Activated CD4-positive, alpha-beta T cell treated with anti-CD3 and anti-CD28 coated beads for 24 hours (primary cell): ENCODE measurements around the gene LGR5.
A peak's percentile ranks its signal among the peaks of the same experiment; 100 is the strongest.

Source experiments
- DNase-seq, 2 donors: peaks; one replicate each; pipeline ENCODE4 v3.0.0-alpha.2; 2020; ENCODE audit warnings: low read depth in 2 of 2

The LGR5 gene, protein sequence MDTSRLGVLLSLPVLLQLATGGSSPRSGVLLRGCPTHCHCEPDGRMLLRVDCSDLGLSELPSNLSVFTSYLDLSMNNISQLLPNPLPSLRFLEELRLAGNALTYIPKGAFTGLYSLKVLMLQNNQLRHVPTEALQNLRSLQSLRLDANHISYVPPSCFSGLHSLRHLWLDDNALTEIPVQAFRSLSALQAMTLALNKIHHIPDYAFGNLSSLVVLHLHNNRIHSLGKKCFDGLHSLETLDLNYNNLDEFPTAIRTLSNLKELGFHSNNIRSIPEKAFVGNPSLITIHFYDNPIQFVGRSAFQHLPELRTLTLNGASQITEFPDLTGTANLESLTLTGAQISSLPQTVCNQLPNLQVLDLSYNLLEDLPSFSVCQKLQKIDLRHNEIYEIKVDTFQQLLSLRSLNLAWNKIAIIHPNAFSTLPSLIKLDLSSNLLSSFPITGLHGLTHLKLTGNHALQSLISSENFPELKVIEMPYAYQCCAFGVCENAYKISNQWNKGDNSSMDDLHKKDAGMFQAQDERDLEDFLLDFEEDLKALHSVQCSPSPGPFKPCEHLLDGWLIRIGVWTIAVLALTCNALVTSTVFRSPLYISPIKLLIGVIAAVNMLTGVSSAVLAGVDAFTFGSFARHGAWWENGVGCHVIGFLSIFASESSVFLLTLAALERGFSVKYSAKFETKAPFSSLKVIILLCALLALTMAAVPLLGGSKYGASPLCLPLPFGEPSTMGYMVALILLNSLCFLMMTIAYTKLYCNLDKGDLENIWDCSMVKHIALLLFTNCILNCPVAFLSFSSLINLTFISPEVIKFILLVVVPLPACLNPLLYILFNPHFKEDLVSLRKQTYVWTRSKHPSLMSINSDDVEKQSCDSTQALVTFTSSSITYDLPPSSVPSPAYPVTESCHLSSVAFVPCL

DNA sequence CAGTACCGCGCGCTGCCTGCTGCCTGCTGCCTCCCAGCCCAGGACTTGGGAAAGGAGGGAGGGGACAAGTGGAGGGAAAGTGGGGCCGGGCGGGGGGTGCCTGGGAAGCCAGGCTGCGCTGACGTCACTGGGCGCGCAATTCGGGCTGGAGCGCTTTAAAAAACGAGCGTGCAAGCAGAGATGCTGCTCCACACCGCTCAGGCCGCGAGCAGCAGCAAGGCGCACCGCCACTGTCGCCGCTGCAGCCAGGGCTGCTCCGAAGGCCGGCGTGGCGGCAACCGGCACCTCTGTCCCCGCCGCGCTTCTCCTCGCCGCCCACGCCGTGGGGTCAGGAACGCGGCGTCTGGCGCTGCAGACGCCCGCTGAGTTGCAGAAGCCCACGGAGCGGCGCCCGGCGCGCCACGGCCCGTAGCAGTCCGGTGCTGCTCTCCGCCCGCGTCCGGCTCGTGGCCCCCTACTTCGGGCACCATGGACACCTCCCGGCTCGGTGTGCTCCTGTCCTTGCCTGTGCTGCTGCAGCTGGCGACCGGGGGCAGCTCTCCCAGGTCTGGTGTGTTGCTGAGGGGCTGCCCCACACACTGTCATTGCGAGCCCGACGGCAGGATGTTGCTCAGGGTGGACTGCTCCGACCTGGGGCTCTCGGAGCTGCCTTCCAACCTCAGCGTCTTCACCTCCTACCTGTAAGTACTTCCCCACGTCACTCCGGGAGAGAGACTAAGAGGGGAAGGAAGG is at the start of gene LGR5:
TSS of gene LGR5 (plus strand) at position 186 of the 732 bp plus-strand sequence. CDS start at position 469, 283 bp downstream.
- DNase-seq, result no peak

DNA sequence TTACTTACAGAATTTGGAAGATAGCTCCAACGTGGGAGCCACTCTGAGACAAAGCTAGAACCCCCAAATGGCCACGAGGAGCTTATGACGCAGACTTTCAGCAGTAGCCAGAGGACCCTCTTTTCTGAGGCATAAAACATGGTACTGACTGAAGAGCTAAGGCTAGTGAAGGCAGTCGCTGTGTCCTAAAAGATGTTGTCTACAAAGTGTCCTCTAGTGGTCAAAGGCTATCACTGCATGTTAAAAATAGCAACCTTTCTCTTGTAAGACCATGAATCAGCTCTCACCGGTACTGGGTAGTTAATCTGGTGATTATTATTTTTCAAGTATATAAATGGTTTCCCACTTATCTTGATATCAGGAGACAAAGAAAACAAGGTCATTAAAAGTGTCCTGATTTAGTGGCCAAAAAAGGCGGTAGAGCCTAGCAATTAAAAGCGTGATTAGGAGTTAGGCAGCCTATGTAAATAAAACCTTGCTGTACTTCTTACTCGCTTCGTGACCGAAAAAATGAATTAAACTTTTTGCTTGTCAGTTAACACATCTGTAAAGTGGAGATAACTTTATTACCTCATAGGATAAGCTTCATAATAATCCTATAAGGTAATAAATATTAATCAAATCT is 47.0 kb upstream of the LGR5 start:
- DNase-seq, result no peak

DNA sequence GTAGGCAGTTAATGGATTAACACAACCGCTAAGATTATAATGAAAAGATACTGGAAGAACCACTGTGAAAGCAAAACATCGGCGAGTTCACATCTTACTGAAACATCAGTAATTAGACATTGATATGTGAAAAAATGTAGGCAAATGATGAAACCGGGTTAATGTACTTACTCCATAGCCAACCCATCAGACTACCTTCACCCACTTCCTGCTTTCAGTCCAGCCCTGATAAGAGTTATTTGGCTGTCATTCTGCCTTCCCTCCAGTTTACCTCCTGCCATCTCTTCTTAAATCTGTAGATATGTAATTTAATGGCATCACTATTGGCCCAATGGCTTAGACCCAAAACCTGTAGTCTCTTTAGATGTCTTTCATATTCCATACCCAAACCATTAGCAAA is 46.0 kb upstream of the LGR5 start:
- DNase-seq, result no peak

DNA sequence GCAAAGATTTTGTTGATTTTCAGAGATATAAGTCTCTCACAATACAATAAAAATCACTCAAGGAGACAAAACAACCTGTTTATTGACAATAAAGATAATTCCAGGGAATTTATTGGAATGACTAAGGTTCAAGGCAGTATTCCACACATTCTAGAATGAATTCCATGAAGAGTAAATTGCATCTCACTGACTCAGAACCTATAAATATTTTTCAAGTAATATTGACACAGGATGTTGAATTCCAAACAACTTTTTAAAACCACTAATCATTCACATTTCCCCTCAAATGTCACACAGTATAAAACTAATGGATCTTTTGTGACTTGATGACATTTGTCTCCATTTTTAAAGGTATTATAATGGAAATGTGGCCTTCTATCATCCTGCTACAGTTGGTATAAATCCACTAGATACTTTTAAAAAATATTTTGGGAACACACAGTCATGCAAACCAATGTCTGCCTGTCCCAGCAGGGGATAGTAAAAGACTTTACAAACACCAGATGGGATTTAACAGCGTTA is 42.1 kb upstream of the LGR5 start:
- DNase-seq, result no peak

DNA sequence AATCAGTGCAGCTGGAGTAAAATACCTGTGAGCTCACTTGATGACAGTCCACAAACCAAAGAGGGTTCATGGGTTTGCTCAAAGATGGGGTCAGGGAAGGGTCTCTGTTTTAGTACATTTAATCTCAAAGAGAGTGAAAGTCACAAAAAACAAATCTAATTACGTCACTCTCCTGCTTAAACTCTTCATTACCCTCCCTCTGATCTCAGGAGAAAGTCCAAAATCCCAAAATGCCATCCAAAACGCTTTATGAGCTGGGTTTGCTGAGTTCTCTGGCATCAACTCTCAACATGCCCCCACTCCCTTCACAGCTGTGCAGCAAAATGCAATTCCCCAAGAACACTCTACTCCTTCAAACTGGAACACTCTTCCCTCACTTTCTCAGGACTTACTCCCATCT is 40.4 kb upstream of the LGR5 start:
- DNase-seq, result no peak

DNA sequence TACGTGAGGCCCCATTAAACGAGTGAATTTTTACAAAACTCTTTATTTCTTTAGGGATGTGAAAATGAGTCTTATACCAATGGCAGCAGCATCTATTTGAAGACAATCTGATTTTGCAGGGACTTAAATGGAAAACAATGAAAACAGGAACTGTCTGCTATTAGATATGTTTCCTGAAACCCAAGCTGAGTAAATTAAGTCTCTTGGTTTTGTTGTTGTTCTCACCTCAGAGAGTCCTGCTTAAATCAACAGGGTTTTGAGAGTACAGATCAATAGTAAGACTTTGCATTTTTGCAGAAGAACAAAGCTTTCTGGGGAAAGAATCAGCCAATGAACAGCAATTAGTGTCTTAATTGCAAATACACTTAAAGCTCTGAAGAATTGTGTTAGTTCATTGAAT is 39.1 kb upstream of the LGR5 start:
- no peak for DNase-seq

DNA sequence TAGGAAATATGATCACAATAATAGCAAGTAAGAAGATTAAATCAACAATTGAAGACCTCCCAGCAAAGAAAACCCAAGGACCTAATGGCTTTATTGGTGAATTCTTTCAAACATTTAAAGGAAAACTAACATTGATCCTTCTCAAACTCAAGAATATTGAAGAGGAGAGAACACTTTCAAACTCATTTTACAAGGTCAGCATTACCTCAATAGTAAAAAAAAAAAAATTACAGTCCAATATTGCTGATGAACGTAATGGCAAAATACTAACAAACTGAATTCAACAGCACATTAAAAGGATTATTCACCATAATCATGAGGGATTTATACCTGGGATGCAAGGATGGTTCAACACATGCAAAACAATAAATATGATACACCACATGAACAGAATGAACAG is 33.7 kb upstream of the LGR5 start:
- DNase-seq, result no peak

DNA sequence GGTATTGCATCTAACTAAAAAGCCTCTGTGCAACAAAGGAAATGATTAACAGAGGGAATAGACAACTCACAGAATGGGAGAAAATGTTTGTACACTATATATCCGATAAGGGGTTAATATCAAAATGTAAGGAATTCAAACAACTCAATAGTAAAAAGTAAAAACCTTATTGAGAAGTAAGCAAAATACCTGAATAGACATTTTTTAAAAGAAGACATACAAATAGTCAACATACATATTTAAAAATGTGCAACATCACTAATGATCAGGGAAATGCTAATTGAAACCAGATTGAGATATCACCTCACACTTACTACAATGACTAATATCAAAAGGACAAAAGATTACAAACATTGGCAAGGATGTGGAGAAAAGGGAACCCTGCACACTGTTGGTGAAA is 31.9 kb upstream of the LGR5 start:
- no peak for DNase-seq

DNA sequence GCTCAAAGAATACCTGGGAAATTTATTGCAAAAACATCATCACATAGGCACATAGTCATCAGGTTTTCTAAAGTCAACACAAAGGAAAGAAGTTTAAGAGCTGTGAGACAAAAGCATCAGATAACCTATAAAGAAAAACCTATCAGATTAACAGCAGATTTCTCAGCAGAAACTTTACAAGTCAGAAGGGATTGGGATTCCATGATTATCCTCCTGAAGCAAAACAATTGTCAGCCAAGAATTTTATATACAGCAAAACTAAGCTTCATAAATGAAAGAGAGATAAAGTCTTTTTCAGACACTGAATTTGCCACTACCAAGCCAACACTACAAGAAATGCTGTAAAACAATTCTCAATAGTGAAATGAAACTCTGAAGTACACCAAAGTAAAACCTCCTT is 28.8 kb upstream of the LGR5 start:
- no peak for DNase-seq

DNA sequence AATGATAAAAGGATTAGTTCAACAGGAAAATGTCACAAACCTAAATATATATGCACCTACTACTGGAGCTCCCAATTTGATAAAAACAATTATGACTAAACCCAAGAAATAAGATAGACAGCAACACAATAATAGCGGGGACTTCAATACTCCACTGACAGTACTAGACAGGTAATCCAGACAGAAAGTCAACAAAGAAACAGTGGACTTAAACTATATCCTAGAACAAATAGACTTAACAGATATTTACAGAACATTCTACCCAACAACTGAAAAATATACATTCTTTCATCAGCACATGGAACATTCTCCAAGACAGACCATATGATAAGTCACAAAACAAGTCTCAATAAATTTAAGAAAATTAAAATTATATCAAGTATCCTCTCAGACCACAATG is 28.0 kb upstream of the LGR5 start:
- no peak for DNase-seq

DNA sequence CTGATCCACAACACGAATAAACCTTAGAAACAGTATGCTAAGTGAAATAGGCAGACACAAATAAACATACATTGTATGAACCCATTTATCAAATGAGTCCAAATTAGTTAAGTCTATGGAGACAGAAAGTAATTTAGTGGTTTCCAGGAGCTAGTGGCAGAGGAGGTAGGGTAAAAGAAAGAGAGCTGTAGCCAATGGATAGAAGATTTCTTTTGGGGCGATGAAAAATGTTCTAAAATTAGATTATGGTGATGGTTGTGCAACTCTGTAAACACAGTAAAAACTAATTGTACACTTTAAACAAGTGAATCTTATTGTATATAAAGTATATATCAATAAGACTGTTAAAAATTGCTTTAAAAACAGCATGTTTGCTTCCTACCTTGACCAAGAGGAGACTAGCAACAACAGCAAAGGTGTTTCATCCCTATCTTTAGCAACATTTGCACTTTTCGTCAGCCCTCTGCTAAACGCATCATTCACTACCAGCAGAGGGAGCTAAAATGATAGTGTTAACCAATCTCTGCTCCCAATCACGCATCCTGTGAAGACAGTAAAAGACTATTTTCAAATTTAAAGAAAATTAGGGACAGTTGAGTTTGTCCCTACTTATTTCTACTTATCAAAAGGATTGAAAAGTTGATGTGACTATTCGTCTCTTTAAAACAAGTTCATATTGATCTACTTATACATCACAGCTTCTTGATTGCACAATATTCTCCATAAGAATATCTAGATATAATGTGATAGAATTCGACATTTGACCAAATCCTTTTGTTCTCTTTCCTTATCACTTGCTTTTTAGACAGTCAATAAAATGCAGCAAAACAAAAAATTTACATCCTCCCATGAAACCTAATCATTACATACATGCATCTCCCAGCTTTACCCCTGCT is 24.0 kb upstream of the LGR5 start:
- DNase-seq, result peak in 1 of 2 donors; percentile 15

DNA sequence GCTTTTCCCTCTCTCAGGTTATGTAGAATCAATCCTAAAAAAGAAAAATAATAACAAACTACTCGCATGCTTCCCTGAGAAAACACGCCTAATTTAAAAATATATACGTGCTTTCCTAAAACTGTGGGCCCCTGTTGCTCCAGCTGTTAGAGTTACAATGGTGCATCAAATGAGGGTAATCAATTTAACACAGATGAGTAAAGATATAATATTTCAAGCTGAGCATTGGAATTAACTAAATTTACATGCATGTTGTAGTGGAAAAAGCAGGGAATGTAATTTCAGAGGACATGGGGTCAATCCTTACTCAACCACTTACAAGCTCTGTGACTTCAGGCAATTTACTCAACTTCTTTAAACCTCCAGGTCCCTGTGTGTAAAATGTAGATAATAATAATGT is 22.4 kb upstream of the LGR5 start:
- DNase-seq, result no peak

DNA sequence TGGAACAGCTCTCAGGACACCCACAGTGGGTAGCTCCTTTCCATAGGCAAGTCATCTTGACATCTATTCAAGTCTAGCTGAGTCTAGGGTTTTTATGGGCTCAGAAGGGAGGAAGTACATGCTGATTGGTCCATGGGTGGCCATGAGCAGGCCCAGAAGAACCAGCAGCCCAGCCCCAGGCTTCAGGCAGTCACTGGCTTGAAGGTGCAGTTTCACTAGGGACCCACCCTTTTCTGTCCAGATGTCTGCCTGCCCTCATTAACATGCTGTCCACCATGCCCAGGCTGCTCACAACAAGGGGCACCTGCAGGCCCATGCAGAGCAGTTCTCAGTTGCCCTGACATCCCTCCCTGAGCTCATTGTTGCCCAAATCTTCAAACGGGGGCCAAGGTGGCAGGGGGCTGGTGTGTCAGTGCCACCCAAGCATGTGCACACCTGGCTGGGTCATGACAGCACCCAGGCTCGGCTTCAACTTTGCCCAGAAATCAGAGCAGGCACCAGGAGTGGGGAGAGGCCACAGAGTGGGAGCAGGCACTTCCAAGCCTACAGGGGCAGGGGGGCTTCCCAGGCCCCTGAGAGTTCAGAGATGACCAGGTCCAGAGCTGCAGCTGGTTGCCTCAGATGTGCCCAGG is 18.7 kb upstream of the LGR5 start:
- no peak for DNase-seq

DNA sequence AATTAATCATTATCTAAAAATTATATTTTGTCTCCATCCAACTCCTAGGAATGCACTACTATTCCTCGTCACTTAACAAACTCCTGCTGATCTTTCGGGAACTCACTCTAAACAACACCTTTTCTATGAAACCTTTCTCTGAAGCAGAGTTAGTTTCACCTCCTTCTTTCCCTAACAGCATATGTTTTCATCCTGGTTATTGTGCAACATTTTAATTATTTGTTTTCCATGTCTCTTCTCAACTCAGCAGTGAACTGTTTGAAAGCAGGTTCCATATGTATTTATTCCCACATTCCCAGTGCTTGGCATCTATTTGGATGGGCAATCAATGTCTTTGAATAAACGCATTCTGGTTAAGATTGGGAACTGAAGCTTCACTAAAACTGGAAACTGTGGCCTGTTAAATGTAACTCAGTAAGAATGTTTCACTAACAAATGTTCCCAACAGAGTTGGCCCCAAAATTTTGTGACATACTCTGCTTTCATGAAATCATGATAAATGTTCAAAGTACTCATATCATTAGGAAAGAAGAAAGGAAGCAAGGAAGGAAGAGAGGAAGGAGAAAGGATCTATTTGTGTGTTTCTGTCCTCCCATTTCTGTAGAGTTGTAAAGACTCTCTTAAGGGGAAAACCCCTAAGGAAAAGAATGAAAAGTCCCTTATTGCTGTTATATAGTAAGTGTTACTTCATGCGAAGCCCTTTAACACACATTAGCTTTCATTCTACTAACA is 13.9 kb upstream of the LGR5 start:
- no peak for DNase-seq

DNA sequence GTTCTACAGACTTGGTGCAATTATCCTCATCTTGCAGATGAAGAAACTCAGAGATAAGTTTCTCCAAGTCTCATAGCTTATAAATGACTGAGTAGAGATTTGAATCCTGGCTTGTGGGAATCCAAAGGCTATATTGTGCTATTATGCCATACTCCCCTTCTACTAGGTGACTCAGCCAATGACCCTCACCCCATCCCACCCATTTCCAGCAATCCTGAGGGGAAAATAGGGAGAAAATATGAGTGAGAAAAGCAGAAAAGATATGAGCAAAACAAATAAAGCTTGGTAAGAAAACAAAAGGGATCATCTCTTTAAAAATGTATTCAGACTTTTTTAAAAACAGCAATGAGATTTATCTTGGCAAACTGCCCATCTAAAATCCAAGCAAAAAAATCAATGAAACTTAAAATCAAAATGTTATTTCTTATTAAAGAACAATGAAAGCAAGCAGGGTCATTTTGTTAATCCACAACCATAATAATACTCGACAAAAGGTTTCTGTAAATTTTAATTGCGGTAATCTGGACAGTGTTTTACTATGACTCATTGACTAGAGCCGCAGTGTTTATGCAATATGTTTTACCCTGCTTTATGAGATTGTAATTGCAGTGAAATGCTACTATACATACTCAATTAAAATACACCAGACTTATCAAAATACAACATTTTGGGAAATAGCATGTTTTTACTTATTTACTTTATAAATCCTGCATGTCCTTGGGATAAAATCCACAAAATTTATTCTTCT is 13.1 kb upstream of the LGR5 start:
- no peak for DNase-seq

DNA sequence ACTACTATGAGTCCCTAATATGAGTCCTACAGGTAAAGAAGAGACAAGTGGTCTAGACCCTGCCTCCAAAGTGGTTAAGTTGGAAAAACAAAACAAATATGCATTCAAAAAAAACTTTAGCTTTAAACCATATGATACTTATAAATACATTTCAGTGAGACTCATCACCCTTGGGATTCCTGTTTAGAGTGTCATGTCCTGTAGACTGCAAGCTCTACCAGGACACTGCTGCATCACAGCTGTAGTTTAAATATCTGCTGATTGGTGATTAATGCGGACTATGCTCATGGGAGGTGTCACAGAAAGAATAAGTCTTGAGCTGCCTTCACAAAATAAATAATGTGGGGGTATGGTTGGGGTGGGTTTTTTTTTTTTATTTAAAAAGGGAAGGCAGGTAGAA is 8.8 kb upstream of the LGR5 start:
- no peak for DNase-seq

DNA sequence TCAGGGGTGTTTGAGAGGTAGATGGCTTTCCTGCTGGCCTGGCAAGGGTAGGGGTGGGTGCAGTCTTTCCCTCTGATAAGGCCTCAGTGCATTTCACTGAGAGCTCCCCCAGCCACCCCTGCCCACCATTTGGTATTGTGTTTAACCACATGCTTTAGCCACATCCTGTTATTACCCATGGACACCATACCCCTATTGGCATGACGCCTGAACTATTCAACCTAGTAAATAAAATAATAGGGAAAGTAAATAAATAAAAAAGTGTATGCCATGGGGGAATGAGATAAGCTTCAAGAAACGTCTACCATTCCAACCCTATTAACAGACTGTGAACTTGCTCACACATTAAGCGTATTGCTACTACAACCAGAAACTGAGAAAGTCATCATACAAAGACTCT is 7.6 kb upstream of the LGR5 start:
- DNase-seq, result no peak

DNA sequence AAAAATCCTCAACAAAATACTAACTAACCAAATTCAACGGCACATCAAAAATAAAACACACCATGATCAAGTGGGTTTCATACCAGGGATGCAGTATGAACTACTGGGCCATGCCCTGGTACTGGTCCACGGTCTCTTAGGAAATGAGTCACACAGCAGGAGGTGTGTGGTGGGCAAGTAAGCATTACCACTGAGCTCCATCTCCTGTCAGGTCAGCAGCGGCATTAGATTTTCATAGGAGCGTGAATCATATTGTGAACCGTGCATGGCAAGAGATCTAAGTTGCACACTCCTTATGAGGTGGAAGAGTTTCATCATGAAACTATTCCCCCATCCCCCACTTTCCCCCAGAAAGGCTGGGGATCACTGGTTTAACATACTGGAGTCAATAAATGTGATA is 6.7 kb upstream of the LGR5 start:
- no peak for DNase-seq

DNA sequence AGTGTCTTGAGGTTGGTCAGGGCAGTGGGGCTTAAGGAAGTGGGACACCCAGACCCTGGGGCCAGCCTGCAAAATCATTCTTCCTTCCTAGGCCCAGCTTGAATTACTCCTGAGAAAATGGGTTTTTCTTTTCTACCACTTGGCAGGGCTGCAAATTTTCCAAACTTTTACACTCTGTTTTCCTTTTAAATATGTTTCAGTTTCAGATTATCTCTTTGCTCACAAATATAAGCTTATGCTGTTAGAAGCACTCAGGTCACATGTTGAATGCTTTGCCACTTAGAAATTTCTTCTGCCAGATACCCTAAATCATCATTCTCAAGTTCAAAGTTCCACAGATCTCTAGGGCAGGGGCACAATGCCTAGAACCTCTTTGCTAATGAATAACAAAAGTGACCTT is 2.9 kb upstream of the LGR5 start:
- DNase-seq, result no peak
